ENCODE measurements around the gene SORL1.
A peak's percentile ranks its signal among the peaks of the same experiment; 100 is the strongest.

SORL1 gene

GRCh38 chr11:121643479-121644186, 191.5 kb downstream of the SORL1 start:
- DNase-seq, result no peak

GRCh38 chr11:121644187-121644512, 192.0 kb downstream of the SORL1 start:
- no peak for DNase-seq

- DNase-seq, result no peak
These were observed 192.9 kb downstream of the SORL1 start for GRCh38 chr11:121645001-121645400.

GRCh38 chr11:121645596-121645995, 193.5 kb downstream of the SORL1 start:
- DNase-seq, result no peak

GRCh38 chr11:121648306-121648705, 196.2 kb downstream of the SORL1 start:
- DNase-seq, result no peak

GRCh38 chr11:121649798-121650197, 197.7 kb downstream of the SORL1 start:
- DNase-seq, result no peak

- DNase-seq, result no peak
These were observed 198.5 kb downstream of the SORL1 start for GRCh38 chr11:121650351-121651256.

GRCh38 chr11:121651257-121651605, 199.1 kb downstream of the SORL1 start:
- no peak for DNase-seq

GRCh38 chr11:121652971-121653370, 200.9 kb downstream of the SORL1 start:
- no peak for DNase-seq

GRCh38 chr11:121654259-121654842, 202.2 kb downstream of the SORL1 start:
- DNase-seq, result no peak

GRCh38 chr11:121654843-121655536, 202.9 kb downstream of the SORL1 start:
- DNase-seq, result no peak

GRCh38 chr11:121655537-121656327, 203.6 kb downstream of the SORL1 start:
- DNase-seq, result peak; percentile 65

- DNase-seq, result no peak
These were observed 204.4 kb downstream of the SORL1 start for GRCh38 chr11:121656328-121657090.

GRCh38 chr11:121657146-121657545, 205.0 kb downstream of the SORL1 start:
- no peak for DNase-seq

- no peak for DNase-seq
These were observed 207.7 kb downstream of the SORL1 start for GRCh38 chr11:121659811-121660210.

- DNase-seq, result no peak
These were observed 209.9 kb downstream of the SORL1 start for GRCh38 chr11:121661880-121662486.

GRCh38 chr11:121664144-121664543, 212.0 kb downstream of the SORL1 start:
- DNase-seq, result no peak

GRCh38 chr11:121665206-121665838, 213.2 kb downstream of the SORL1 start:
- DNase-seq, result no peak

GRCh38 chr11:121667836-121668235, 215.7 kb downstream of the SORL1 start:
- DNase-seq, result no peak

GRCh38 chr11:121669422-121669821, 217.3 kb downstream of the SORL1 start:
- no peak for DNase-seq

- no peak for DNase-seq
These were observed 218.2 kb downstream of the SORL1 start for GRCh38 chr11:121670266-121670665.

Measured in CD4-positive, alpha-beta T cell treated with Interleukin-15 for 1 hour (primary cell).